GM23248 (cell line): ENCODE data around the gene CD9.

Experiments used
- EZH2 ChIP-seq: fragments of 200-600 bp; sonication (generic); IDR thresholded peaks from 2 replicates; pipeline ENCODE4 v1.6.1; 2018; ENCODE audit warnings: antibody characterized with exemption, mild to moderate bottlenecking; ENCODE audit not compliant: insufficient read depth, poor library complexity, severe bottlenecking
- EZH2phosphoT487 ChIP-seq: fragments of 200-600 bp; sonication (generic); IDR thresholded peaks from 2 replicates; pipeline ENCODE4 v1.6.1; 2018; ENCODE audit warnings: antibody characterized with exemption, moderate library complexity, mild to moderate bottlenecking, low read depth; ENCODE audit not compliant: insufficient read depth

DNA sequence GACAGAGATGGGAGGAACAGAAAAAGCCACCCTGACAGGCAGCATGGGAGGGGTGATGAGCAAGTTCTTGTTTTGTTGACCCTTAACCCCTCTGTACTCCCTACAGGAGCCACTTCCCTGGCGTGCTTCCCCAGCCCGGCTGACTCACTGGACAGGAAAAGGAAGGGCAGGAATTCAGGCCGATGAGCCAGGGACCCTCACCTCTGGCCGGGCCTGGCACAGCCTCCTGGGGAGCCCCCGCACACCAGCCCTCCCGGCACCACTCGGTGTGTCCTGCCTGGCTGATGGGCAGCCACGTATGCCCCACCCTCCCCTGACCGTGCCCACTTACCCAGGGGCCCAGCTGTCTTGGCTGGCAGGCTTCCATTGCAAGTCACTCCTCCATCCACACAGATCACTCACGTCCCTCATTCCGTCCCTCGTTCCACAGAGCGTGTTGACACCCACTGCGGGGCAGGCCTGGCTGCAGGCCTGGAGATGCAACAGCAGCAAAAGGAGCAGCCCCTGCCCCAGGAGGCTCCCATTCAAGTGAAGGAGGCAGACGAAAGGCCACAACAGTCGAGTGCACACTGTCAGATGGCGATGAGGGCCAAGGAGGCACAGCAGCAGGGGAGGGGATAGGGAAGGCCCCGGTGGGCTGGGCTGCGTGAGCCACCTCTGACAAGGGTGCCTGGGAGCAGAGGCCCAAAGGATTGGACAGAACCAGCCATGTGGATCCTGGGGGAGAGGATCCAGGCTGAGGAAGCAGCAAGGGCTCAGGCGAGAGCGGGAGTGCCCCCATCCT is 19.7 kb upstream of the CD9 start:
- TF ChIP-seq EZH2 (no peak), EZH2phosphoT487 (no peak)
